Loucy (cell line): ENCODE results near the gene PHRF1.

ENCODE experiments used
- H2AFZ ChIP-seq: fragments of 200-600 bp; sonication (generic); 2 replicates; pipeline ENCODE4 v1.6.0; 2016; ENCODE audit warnings: antibody characterized with exemption, mild to moderate bottlenecking, low read length, moderate library complexity
- H3F3A ChIP-seq: fragments of 200-600 bp; 2 replicates; pipeline ENCODE4 v1.6.0; 2016; ENCODE audit warnings: antibody characterized with exemption, low read depth, mild to moderate bottlenecking
- H3K27me3 ChIP-seq: fragments of 200-600 bp; sonication (generic); 2 replicates; pipeline ENCODE4 v1.6.1; 2014; ENCODE audit warnings: low read length, mild to moderate bottlenecking; ENCODE audit not compliant: insufficient read depth, poor library complexity, severe bottlenecking
- H3K36me3 ChIP-seq: fragments of 200-600 bp; sonication (generic); 2 replicates; pipeline ENCODE4 v1.6.1; 2016; ENCODE audit warnings: low read length; ENCODE audit not compliant: insufficient read depth
- H3K4me1 ChIP-seq: fragments of 200-600 bp; sonication (generic); 2 replicates; pipeline ENCODE4 v1.5.1; 2014; ENCODE audit warnings: low read length, mild to moderate bottlenecking; ENCODE audit not compliant: insufficient read depth, poor library complexity, severe bottlenecking
- H3K4me2 ChIP-seq: fragments of 200-600 bp; sonication (generic); 2 replicates; pipeline ENCODE4 v1.6.0; 2014; ENCODE audit warnings: antibody characterized with exemption, low read length, low read depth, mild to moderate bottlenecking; ENCODE audit not compliant: poor library complexity, severe bottlenecking
- H3K4me3 ChIP-seq: fragments of 200-600 bp; sonication (generic); 2 replicates; pipeline ENCODE4 v1.5.1; 2014; ENCODE audit warnings: low read length, mild to moderate bottlenecking, mixed read lengths; ENCODE audit not compliant: poor library complexity, severe bottlenecking
- H3K79me2 ChIP-seq: fragments of 200-600 bp; sonication (generic); 2 replicates; pipeline ENCODE4 v1.6.1; 2014; ENCODE audit warnings: low read length; ENCODE audit not compliant: insufficient read depth
- H3K9ac ChIP-seq: fragments of 200-600 bp; sonication (generic); 2 replicates; pipeline ENCODE4 v1.6.0; 2014; ENCODE audit warnings: mild to moderate bottlenecking, low read depth, low read length, moderate library complexity; ENCODE audit not compliant: poor library complexity, severe bottlenecking
- H3K9me2 ChIP-seq: fragments of 200-600 bp; sonication (generic); replicated peaks from 2 replicates; pipeline ENCODE4 v1.6.1; 2016; ENCODE audit warnings: low read depth, low read length, mixed read lengths
- H3K9me3 ChIP-seq: fragments of 200-600 bp; sonication (generic); 2 replicates; pipeline ENCODE4 v1.6.1; 2014; ENCODE audit warnings: mild to moderate bottlenecking, antibody characterized with exemption, low read length, low read depth; ENCODE audit not compliant: insufficient read depth
- H4K20me1 ChIP-seq: fragments of 200-600 bp; sonication (generic); 2 replicates; pipeline ENCODE4 v1.6.0; 2014; ENCODE audit warnings: antibody characterized with exemption, low read length, mild to moderate bottlenecking; ENCODE audit not compliant: insufficient read depth, poor library complexity, severe bottlenecking
- EZH2phosphoT487 ChIP-seq: fragments of 200-600 bp; IDR thresholded peaks from 2 replicates; pipeline ENCODE4 v1.6.1; 2018; ENCODE audit warnings: antibody characterized with exemption, mild to moderate bottlenecking, moderate library complexity, borderline replicate concordance
- TF ChIP-seq, protein P1 (sequence below): fragments of 200-600 bp; sonication (generic); conservative IDR thresholded peaks from 2 replicates; pipeline ENCODE4 v1.5.1; 2014; ENCODE audit warnings: mild to moderate bottlenecking, antibody characterized with exemption, low read length

The PHRF1 gene

DNA sequence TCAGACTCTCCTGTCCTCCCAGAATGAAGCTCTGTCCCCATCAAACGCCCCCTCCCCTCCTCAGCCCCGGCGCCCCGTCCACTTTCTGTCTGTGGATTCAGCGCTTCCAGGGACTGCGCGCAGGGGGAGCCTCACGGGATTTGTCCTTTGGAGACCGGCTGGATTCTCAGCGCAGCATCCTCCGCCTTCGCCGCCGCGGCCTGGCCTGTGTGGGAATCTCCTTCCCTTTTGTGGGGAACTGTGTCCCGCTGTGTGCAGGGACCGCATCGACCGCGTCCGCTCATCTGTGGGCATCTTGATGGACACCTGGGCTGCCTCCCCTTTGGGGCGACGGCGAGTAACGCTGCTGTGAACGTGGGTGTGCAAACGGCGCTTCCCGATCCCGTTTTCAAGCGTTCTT is 51.8 kb downstream of the PHRF1 start:
- no peak overlapping the region for H2AFZ ChIP-seq
- H3K4me2 ChIP-seq, result peak overlapping the region; percentile 8
- no peak for TF ChIP-seq EZH2phosphoT487
- TF ChIP-seq, protein P1, sequence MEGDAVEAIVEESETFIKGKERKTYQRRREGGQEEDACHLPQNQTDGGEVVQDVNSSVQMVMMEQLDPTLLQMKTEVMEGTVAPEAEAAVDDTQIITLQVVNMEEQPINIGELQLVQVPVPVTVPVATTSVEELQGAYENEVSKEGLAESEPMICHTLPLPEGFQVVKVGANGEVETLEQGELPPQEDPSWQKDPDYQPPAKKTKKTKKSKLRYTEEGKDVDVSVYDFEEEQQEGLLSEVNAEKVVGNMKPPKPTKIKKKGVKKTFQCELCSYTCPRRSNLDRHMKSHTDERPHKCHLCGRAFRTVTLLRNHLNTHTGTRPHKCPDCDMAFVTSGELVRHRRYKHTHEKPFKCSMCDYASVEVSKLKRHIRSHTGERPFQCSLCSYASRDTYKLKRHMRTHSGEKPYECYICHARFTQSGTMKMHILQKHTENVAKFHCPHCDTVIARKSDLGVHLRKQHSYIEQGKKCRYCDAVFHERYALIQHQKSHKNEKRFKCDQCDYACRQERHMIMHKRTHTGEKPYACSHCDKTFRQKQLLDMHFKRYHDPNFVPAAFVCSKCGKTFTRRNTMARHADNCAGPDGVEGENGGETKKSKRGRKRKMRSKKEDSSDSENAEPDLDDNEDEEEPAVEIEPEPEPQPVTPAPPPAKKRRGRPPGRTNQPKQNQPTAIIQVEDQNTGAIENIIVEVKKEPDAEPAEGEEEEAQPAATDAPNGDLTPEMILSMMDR, result no peak
- no peaks in the 10 kb centered on the region for H3K79me2 ChIP-seq
- H3K4me1 ChIP-seq, result peaks cover 17% of the 10 kb centered on the region
- H3K9me3 ChIP-seq, result no peaks in the 10 kb centered on the region
- H3K9me2 ChIP-seq, result no peaks in the 10 kb centered on the region
- H3K36me3 ChIP-seq, result no peaks in the 10 kb centered on the region
- H3K9ac ChIP-seq, result peak overlapping the region; percentile 19
- no peaks in the 10 kb centered on the region for H3F3A ChIP-seq
- no peaks in the 10 kb centered on the region for H3K27me3 ChIP-seq
- no peak overlapping the region for H3K4me3 ChIP-seq
- no peaks in the 10 kb centered on the region for H4K20me1 ChIP-seq

DNA sequence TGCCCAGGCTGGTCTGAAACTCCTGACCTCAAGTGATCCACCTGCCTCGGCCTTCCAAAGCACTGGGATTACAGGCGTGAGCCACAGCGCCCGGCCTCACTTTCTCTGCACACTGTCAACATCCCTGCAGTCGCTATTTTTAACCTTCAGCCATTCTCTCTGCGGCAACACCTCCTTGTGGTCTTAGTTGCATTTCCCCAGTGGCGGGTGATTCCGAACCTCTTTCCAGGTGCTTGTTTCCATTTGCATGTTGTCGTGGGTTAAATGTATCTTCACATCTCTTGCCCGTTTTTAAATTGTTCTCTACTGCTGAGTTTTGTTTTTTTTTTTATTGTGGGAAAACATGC is 52.9 kb downstream of the PHRF1 start:
- Histone ChIP-seq H3K4me1 (peaks cover 17% of the 10 kb centered on the region), H3K27me3 (no peaks in the 10 kb centered on the region), H3K36me3 (no peaks in the 10 kb centered on the region), H3K9ac (no peak overlapping the region), H3K9me2 (no peaks in the 10 kb centered on the region), H2AFZ (no peak overlapping the region), H3K9me3 (no peaks in the 10 kb centered on the region), H3K4me2 (peak overlapping the region; percentile 8), H3K4me3 (no peak overlapping the region), H3F3A (no peaks in the 10 kb centered on the region), H3K79me2 (no peaks in the 10 kb centered on the region), H4K20me1 (no peaks in the 10 kb centered on the region)
- TF ChIP-seq, protein P1, result no peak

DNA sequence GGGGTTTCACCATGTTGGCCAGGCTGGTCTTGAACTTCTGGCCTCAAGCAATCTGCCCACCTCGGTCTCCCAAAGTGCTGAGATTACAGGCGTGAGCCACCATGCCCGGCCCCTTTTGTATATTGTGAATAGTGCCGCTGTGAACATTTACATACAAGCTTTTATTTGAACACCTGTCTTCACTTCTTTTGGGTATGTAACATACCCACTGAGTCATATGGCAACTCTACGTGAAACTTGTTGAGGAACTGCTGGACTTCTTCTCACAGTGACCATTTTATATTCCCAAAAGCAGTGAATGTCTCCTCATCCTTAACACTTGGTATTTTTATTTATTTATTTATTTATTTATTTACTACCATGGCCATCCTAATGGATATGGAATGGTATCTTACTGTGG is 54.6 kb downstream of the PHRF1 start:
- H3K27me3 ChIP-seq, result no peaks in the 10 kb centered on the region
- no peaks in the 10 kb centered on the region for H3K9me2 ChIP-seq
- H3K9me3 ChIP-seq, result no peaks in the 10 kb centered on the region
- H3K36me3 ChIP-seq, result no peaks in the 10 kb centered on the region
- H2AFZ ChIP-seq, result no peak overlapping the region
- no peaks in the 10 kb centered on the region for H3F3A ChIP-seq
- H4K20me1 ChIP-seq, result no peaks in the 10 kb centered on the region
- no peak overlapping the region for H3K9ac ChIP-seq
- no peak for TF ChIP-seq EZH2phosphoT487
- TF ChIP-seq, protein P1, result no peak
- no peak overlapping the region for H3K4me2 ChIP-seq
- no peaks in the 10 kb centered on the region for H3K79me2 ChIP-seq
- H3K4me1 ChIP-seq, result peaks cover 17% of the 10 kb centered on the region
- no peak overlapping the region for H3K4me3 ChIP-seq
